ENCODE measurements around the gene DLX1.

GRCh38 chr2:172040311-172040710 lies 45.0 kb upstream of the DLX1 start:
- TF ChIP-seq POLR2A (IDR thresholded peaks at IDR 0.05) (no peak), CTCF (IDR thresholded peaks at IDR 0.05) (no peak), POLR2AphosphoS5 (IDR thresholded peaks at IDR 0.05) (no peak)

Data from upper lobe of left lung (tissue), 4 donors.